Measurements from ENCODE around the gene KRTAP10-7.
"Not testable (repeated sequence)": the region's sequence is repeated elsewhere in the genome, so short reads cannot be mapped to it uniquely, and the experiment has no call there.

DNA sequence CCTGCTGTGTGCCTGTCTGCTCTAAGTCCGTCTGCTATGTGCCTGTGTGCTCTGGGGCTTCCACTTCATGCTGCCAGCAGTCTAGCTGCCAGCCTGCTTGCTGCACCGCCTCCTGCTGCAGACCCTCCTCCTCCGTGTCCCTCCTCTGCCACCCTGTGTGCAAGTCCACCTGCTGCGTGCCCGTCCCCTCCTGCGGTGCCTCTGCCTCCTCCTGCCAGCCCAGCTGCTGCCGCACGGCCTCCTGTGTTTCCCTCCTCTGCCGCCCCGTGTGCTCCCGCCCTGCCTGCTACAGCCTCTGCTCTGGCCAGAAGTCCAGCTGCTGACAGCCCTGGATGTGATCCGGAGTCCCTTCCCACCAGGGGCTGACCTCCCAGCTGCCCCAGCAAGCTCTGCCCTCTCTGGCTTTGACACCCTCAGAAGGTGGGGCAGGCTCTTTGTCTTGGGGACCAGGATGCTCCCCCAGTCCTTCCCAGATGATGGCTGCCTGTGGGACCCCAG, 37.5 kb downstream of the KRTAP10-7 start:
- TF ChIP-seq, protein P1, sequence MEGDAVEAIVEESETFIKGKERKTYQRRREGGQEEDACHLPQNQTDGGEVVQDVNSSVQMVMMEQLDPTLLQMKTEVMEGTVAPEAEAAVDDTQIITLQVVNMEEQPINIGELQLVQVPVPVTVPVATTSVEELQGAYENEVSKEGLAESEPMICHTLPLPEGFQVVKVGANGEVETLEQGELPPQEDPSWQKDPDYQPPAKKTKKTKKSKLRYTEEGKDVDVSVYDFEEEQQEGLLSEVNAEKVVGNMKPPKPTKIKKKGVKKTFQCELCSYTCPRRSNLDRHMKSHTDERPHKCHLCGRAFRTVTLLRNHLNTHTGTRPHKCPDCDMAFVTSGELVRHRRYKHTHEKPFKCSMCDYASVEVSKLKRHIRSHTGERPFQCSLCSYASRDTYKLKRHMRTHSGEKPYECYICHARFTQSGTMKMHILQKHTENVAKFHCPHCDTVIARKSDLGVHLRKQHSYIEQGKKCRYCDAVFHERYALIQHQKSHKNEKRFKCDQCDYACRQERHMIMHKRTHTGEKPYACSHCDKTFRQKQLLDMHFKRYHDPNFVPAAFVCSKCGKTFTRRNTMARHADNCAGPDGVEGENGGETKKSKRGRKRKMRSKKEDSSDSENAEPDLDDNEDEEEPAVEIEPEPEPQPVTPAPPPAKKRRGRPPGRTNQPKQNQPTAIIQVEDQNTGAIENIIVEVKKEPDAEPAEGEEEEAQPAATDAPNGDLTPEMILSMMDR (IDR thresholded peaks at IDR 0.05): not testable (repeated sequence)
- TF ChIP-seq POLR2A (IDR thresholded peaks at IDR 0.05): not testable (repeated sequence)

Data from right lobe of liver (tissue), 4 donors.